K562 (cell line): ENCODE measurements around the gene PSD4. TPM values are rescaled to one million over a fixed set of nuclear protein-coding genes. Genes with fewer than 3 reads are reported as not detected.
A peak's percentile ranks its signal among the peaks of the same experiment; 100 is the strongest.

Source experiments
- ATAC-seq: fragments of 200-7000 bp; cut with Tn5 transposase; 3 replicates; pipeline ENCODE4 v1.9.1; 2020; ENCODE audit warnings: moderate library complexity
- BruUV-seq: library from RNA; stranded (reverse); fragments of 400-500 nt; replicated peaks from 2 replicates; lab custom pipeline; 2021; lab: Mats Ljungman, UMichigan
- CTCF ChIA-PET: fragments of 300-600 bp; formaldehyde crosslinking; extraction: SDS; loops from one replicate; lab custom pipeline; 2021; ENCODE audit warnings: low intra/inter-chr PET ratio; lab: Yijun Ruan, JAX
- POLR2A ChIA-PET: fragments of 300-600, 350-650 bp; sonication (Branson Sonifier 250); formaldehyde crosslinking; extraction: SDS; loops from one replicate; lab custom pipeline; 2021; ENCODE audit warnings: antibody characterized with exemption, inconsistent platforms; lab: Yijun Ruan, JAX
- DNase-seq, 4 experiments: peaks; one replicate each; pipeline versions ENCODE4 v3.0.0 to v3.0.0-alpha.2; 2011 to 2018; ENCODE audit warnings: low spot score in 3 of 4, mixed read lengths in 3 of 4; ENCODE audit errors: extremely low read depth in 1 of 4
- FAIRE-seq: peaks from 2 replicates; lab custom pipeline; 2011; peaks lifted over from hg19 to GRCh38; lab: Jason Lieb, UNC
- H2AFZ ChIP-seq: 2 replicates; pipeline ENCODE4 v1.6.0; 2011; ENCODE audit warnings: low read depth, low read length, control low read depth, inconsistent platforms
- H3K27ac ChIP-seq: fragments of 200-600 bp; 3 replicates; pipeline ENCODE4 v1.8.0; 2011; ENCODE audit warnings: low read depth, mild to moderate bottlenecking, control low read depth, inconsistent platforms, low read length, moderate library complexity, mixed read lengths; ENCODE audit errors: extremely low read depth
- H3K27me3 ChIP-seq, 2 experiments: fragments of 300-600 bp in 1 of 2; 2 replicates in 1 of 2; 3 replicates in 1 of 2; pipeline versions ENCODE4 v1.6.0 to v1.8.0; 2011; ENCODE audit warnings: inconsistent platforms in 2 of 2, low read length in 2 of 2, mild to moderate bottlenecking in 1 of 2, mixed read lengths in 1 of 2, moderate library complexity in 1 of 2; ENCODE audit not compliant: control insufficient read depth in 2 of 2, insufficient read depth in 2 of 2
- H3K36me3 ChIP-seq: fragments of 300-600 bp; 3 replicates; pipeline ENCODE4 v1.8.0; 2011; ENCODE audit warnings: mild to moderate bottlenecking, low read length, inconsistent platforms; ENCODE audit not compliant: control insufficient read depth, insufficient read depth
- H3K4me1 ChIP-seq, 2 experiments: fragments of 200-600 bp in 1 of 2; replicated peaks in 1 of 2; 2 replicates in 1 of 2; 3 replicates in 1 of 2; pipeline versions ENCODE4 v1.5.1 to v1.8.0; 2011; ENCODE audit warnings: inconsistent platforms in 2 of 2, low read length in 2 of 2, mild to moderate bottlenecking in 1 of 2, mixed read lengths in 1 of 2, moderate library complexity in 1 of 2; ENCODE audit not compliant: control insufficient read depth in 2 of 2, insufficient read depth in 2 of 2
- H3K4me2 ChIP-seq: 2 replicates; pipeline ENCODE4 v1.6.1; 2011; ENCODE audit warnings: low read length, control low read depth, inconsistent platforms, mixed read lengths; ENCODE audit not compliant: insufficient read depth
- H3K4me3 ChIP-seq: fragments of 200-600 bp; sonication (generic), shearing (Covaris generic); 2 replicates; pipeline ENCODE4 v1.5.1; 2016; ENCODE audit warnings: control low read depth, inconsistent platforms
- H3K79me2 ChIP-seq: fragments of 200-600 bp; 3 replicates; pipeline ENCODE4 v1.8.0; 2011; ENCODE audit warnings: low read length, inconsistent platforms; ENCODE audit not compliant: control insufficient read depth, insufficient read depth
- H3K9ac ChIP-seq, 2 experiments: 2 replicates each; pipeline versions ENCODE4 v1.6.0 to v1.6.1; 2011; ENCODE audit warnings: low read depth in 2 of 2, low read length in 2 of 2, control low read depth in 1 of 2, inconsistent platforms in 1 of 2, mild to moderate bottlenecking in 1 of 2, mixed read lengths in 1 of 2; ENCODE audit not compliant: insufficient read depth in 1 of 2
- H3K9me1 ChIP-seq: one replicate; pipeline ENCODE4 v1.6.0; 2011; ENCODE audit warnings: inconsistent platforms, mild to moderate bottlenecking, low read length, moderate library complexity; ENCODE audit not compliant: control insufficient read depth, insufficient read depth
- H3K9me3 ChIP-seq: replicated peaks from 2 replicates; pipeline ENCODE4 v1.5.1; 2011; ENCODE audit warnings: low read depth, low read length, inconsistent platforms; ENCODE audit not compliant: control insufficient read depth, insufficient read depth
- H4K20me1 ChIP-seq: replicated peaks from 2 replicates; pipeline ENCODE4 v1.6.1; 2011; ENCODE audit warnings: low read length, inconsistent platforms, mixed read lengths; ENCODE audit not compliant: control insufficient read depth, insufficient read depth
- PBX2 ChIP-seq, 2 experiments: IDR thresholded peaks in 1 of 2; conservative IDR thresholded peaks in 1 of 2; 2 replicates each; pipeline ENCODE4 v1.6.1; 2016; ENCODE audit warnings: low read depth in 2 of 2, mild to moderate bottlenecking in 1 of 2, missing compliant biosample characterization in 1 of 2, missing genetic modification characterization in 1 of 2, moderate library complexity in 1 of 2
- RCOR1 ChIP-seq, 2 experiments: IDR thresholded peaks; 2 replicates each; pipeline ENCODE4 v1.6.1; 2012; ENCODE audit warnings: low read depth in 2 of 2, low read length in 2 of 2, borderline replicate concordance in 1 of 2, improper control_type of control experiment in 1 of 2
- WGBS: fragments of 100-300 bp; shearing (Covaris generic); methylation state at CpG from one replicate; pipeline ENCODE4 v1.1.6; 2016; ENCODE audit warnings: low coverage, mixed read lengths; ENCODE audit not compliant: insufficient coverage; ENCODE audit errors: missing lambda C conversion rate; 5-methylcytosine and 5-hydroxymethylcytosine counted together
- in situ Hi-C: fragments of 300-500 bp; cut with MboI; formaldehyde crosslinking; loops from 4 replicates; pipeline ENCODE4 v1.15.0; 2018; ENCODE audit warnings: inconsistent platforms, mixed read lengths
- intact Hi-C: fragments of 100-400 bp; cut with micrococcal nuclease; formaldehyde crosslinking; loops from 2 replicates; pipeline ENCODE4 v1.14.2; 2022
- polyA plus RNA-seq, 8 experiments: library from polyadenylated mRNA; depleted of rRNA in 4 of 8; stranded (reverse) in 5 of 8; unstranded in 3 of 8; fragments of >200 nt; fragmentation: Nextera tagmentation in 2 of 8; fragmentation: Illumina TruSeq in 1 of 8; extraction: Ambion mirVana in 2 of 8; extraction: Trizol in 1 of 8; gene quantifications; 2 replicates each; pipeline versions ENCODE4 v1.2.1 to v1.2.3, GENCODE V29; 2011 to 2014; ENCODE audit warnings: inconsistent platforms in 1 of 8, missing spikeins in 1 of 8
- total RNA-seq, 7 experiments: library from RNA; depleted of rRNA in 6 of 7; stranded (reverse); fragments of >200 nt in 6 of 7; fragmentation: Illumina TruSeq in 2 of 7; extraction: Trizol in 2 of 7; gene quantifications; 2 replicates each; pipeline versions ENCODE4 v1.2.1 to v1.2.3, GENCODE V29; 2011 to 2021; ENCODE audit warnings: low replicate concordance in 1 of 7

The PSD4 gene
- total and polyA plus RNA-seq, 9 of the 15 experiments (the other 6 are each of a cell fraction or from before 2014, with no cell fraction given), result 0.46 to 54.0 (median 20.8) TPM

- DNase-seq (no peak), ATAC-seq (no peak), FAIRE-seq (no peak)
- Histone ChIP-seq H3K27ac (no peak overlapping the region), H3K79me2 (peaks cover 10% of the 10 kb centered on the region; the same call in 2 of the 3 replicates), H3K27me3 (no peaks in the 10 kb centered on the region), H3K9me3 (no peaks in the 10 kb centered on the region), H3K4me2 (peak overlapping the region; percentile 14), H3K9me1 (no peaks in the 10 kb centered on the region), H2AFZ (peak overlapping the region; percentile 37), H3K9ac (peak overlapping the region in 1 of 2 experiments; percentile 31; a peak in 1 of 4 replicates), H3K4me1 (peaks cover 21 to 31% of the 10 kb centered on the region in 2 experiments), H3K36me3 (no peaks in the 10 kb centered on the region), H3K4me3 (no peak overlapping the region), H4K20me1 (no peaks in the 10 kb centered on the region)
- BruUV-seq, result no TSS peak
- in situ Hi-C loops, result no loop called here
- no peak for TF ChIP-seq RCOR1 (IDR thresholded peaks at IDR 0.05; ENCODE audit: borderline replicate concordance in 1 of 2, low read depth in 2 of 2, low read length in 2 of 2)
- no peak for TF ChIP-seq PBX2 (CRISPR knock-in tag; IDR thresholded peaks at IDR 0.05; ENCODE audit: low read depth)
- 0 out of 2 replicates have a peak, but pooled peaks have one; percentile 31 for TF ChIP-seq PBX2 (tag; conservative IDR thresholded peaks at IDR 0.05; ENCODE audit: low read depth)
- ChIA-PET POLR2A (interaction anchor here (0.7 to 1.2 kb wide), 2 partner anchors 10 to 37 kb away, joined by 3 read pairs; no protein-coding TSS in a partner anchor), CTCF (no interaction called here)
- WGBS, result 0% methylated on average over 3 of the region's 3 CpGs
- intact Hi-C loops, result no loop called here
Measured at GRCh38 chr2:113231064-113231463, 57.3 kb downstream of the PSD4 start.
